SJCRH30 (cell line): ENCODE results near the gene ZKSCAN3. TPM values are rescaled to one million over a fixed set of nuclear protein-coding genes. Genes with fewer than 3 reads are reported as not detected.
"Not testable (repeated sequence)": the region's sequence is repeated elsewhere in the genome, so short reads cannot be mapped to it uniquely, and the experiment has no call there.

ENCODE experiments used
- DNase-seq, 2 experiments: peaks; one replicate each; pipeline ENCODE4 v3.0.0-alpha.2; 2015 to 2020
- H3K27ac ChIP-seq: fragments of 250-450 bp; sonication (Bioruptor Pico); 2 replicates; pipeline ENCODE4 v1.5.1; 2020; ENCODE audit warnings: mild to moderate bottlenecking, moderate library complexity
- H3K27me3 ChIP-seq: fragments of 250-450 bp; sonication (Bioruptor Pico); 2 replicates; pipeline ENCODE4 v1.5.1; 2020; ENCODE audit warnings: mild to moderate bottlenecking, moderate library complexity
- H3K36me3 ChIP-seq: fragments of 250-450 bp; sonication (Bioruptor Pico); 2 replicates; pipeline ENCODE4 v1.5.1; 2020; ENCODE audit warnings: mild to moderate bottlenecking, moderate library complexity
- H3K4me1 ChIP-seq: fragments of 250-450 bp; sonication (Bioruptor Pico); 2 replicates; pipeline ENCODE4 v1.5.1; 2020; ENCODE audit warnings: mild to moderate bottlenecking, moderate library complexity
- H3K4me3 ChIP-seq: fragments of 250-450 bp; sonication (Bioruptor Pico); 2 replicates; pipeline ENCODE4 v1.5.1; 2020; ENCODE audit warnings: mild to moderate bottlenecking, moderate library complexity
- H3K9me3 ChIP-seq: fragments of 250-450 bp; sonication (Bioruptor Pico); replicated peaks from 2 replicates; pipeline ENCODE4 v1.5.1; 2020; ENCODE audit warnings: mild to moderate bottlenecking, moderate library complexity
- total RNA-seq: library from RNA; depleted of rRNA; stranded (reverse); fragments of >200 nt; shearing (Covaris generic); gene quantifications from 2 replicates; pipeline ENCODE4 v1.2.3, GENCODE V29; 2014

ZKSCAN3 gene
- total RNA-seq, 1 experiment from 2014 or later: 4.6 TPM

DNA sequence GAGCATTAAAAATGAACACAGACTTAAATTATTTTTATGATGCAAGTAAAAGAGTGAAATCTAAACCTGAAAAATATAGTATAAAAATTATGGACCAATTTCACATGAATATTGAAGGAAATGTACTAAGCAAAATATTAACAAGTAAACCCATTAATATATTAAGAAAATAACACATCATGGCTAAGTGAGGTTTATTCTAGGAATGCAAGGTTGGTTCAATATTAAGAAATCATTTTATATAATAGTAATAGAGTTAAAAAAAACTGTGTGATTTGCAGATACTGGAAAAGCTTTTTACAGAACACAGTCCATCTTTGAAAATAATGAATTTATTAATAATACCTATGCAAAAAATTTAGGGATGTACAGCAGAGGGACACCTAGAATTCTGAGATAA, 28.9 kb downstream of the ZKSCAN3 start:
- no peak for DNase-seq
- Histone ChIP-seq H3K27me3 (no peaks in the 10 kb centered on the region; the same call in 1 of the 2 replicates), H3K4me1 (no peaks in the 10 kb centered on the region), H3K9me3 (no peaks in the 10 kb centered on the region; the same call in 1 of the 2 replicates), H3K27ac (no peak overlapping the region), H3K36me3 (peaks cover 48% of the 10 kb centered on the region), H3K4me3 (no peak overlapping the region)

- Histone ChIP-seq H3K27ac (no peak overlapping the region), H3K4me3 (no peak overlapping the region), H3K9me3 (no peaks in the 10 kb centered on the region; the same call in 1 of the 2 replicates), H3K4me1 (no peaks in the 10 kb centered on the region), H3K27me3 (no peaks in the 10 kb centered on the region; the same call in 1 of the 2 replicates), H3K36me3 (peaks cover 52% of the 10 kb centered on the region)
- DNase-seq: no peak
Measured at GRCh38 chr6:28380381-28380780, 30.6 kb downstream of the ZKSCAN3 start.

GRCh38 chr6:28383235-28384142, 33.7 kb downstream of the ZKSCAN3 start:
- H3K4me3 ChIP-seq: no peak overlapping the region
- no peak for DNase-seq
- H3K27ac ChIP-seq: no peak overlapping the region
- H3K9me3 ChIP-seq: no peaks in the 10 kb centered on the region; the same call in 1 of the 2 replicates
- no peaks in the 10 kb centered on the region; the same call in 1 of the 2 replicates for H3K27me3 ChIP-seq
- peaks cover 61% of the 10 kb centered on the region for H3K36me3 ChIP-seq
- H3K4me1 ChIP-seq: no peaks in the 10 kb centered on the region

GRCh38 chr6:28384143-28384533, 34.4 kb downstream of the ZKSCAN3 start:
- DNase-seq: no peak
- Histone ChIP-seq H3K27ac (no peak overlapping the region), H3K4me3 (no peak overlapping the region), H3K4me1 (no peaks in the 10 kb centered on the region), H3K27me3 (no peaks in the 10 kb centered on the region), H3K36me3 (peaks cover 61% of the 10 kb centered on the region), H3K9me3 (no peaks in the 10 kb centered on the region)

DNA sequence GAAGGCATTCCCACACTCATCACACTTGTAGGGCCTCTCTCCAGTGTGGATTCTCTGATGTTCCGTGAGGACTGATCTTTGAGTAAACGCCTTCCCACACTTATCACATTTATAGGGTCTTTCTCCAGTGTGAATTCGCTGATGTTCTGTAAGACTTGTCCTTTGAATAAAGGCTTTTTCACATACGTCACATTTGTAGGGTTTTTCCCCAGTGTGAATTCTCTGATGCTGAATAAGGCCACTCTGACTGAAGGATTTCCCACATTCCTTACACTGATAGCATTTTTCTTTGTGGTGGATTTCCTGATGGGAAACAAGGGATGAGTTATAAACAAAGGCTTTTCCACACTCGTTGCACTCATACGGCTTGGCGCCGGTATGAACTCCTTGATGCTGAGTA, 40.9 kb downstream of the ZKSCAN3 start:
- Histone ChIP-seq H3K9me3 (no peaks in the 10 kb centered on the region), H3K27me3 (no peaks in the 10 kb centered on the region), H3K27ac (no peak overlapping the region), H3K4me3 (no peak overlapping the region), H3K36me3 (peaks cover 72% of the 10 kb centered on the region), H3K4me1 (no peaks in the 10 kb centered on the region)
- no peak for DNase-seq

GRCh38 chr6:28393912-28394662, 44.3 kb downstream of the ZKSCAN3 start:
- no peak overlapping the region for H3K4me3 ChIP-seq
- no peak overlapping the region for H3K27ac ChIP-seq
- no peak for DNase-seq
- H3K27me3 ChIP-seq: no peaks in the 10 kb centered on the region
- H3K9me3 ChIP-seq: no peaks in the 10 kb centered on the region
- H3K4me1 ChIP-seq: no peaks in the 10 kb centered on the region
- H3K36me3 ChIP-seq: peaks cover 59% of the 10 kb centered on the region

GRCh38 chr6:28395918-28396317, 46.2 kb downstream of the ZKSCAN3 start:
- Histone ChIP-seq H3K9me3 (no peaks in the 10 kb centered on the region), H3K27me3 (no peaks in the 10 kb centered on the region), H3K4me1 (peaks cover 4% of the 10 kb centered on the region), H3K4me3 (no peak overlapping the region), H3K36me3 (peaks cover 43% of the 10 kb centered on the region), H3K27ac (no peak overlapping the region)
- DNase-seq: no peak

- H3K27ac ChIP-seq: peak within 1 kb of the TSS; percentile 70
- peak; percentile 88 to 93 for DNase-seq
Measured at GRCh38 chr6:28399350-28400121, 49.8 kb downstream of the ZKSCAN3 start, which contains the start of gene ZSCAN12. Gene ZSCAN12, minus strand, starts transcription at chr6:28399747. Its CDS starts 1,342 bp downstream, at chr6:28398405.

DNA sequence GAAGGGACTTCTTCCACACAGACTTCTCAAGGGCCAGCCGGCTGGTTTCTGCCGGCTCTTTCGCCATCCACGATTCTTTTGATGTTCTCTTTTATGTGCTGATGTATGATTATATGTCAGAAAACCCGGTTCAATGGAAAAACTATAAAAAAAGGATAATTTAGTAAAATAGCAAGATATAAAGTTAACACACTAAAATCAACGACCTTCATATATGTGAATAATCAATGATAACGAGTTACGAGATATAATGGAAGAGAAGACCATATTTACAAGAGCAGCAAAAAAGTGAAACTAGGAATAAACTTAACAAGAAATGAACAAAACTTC, 50.3 kb downstream of the ZKSCAN3 start:
- Histone ChIP-seq H3K27ac (peak overlapping the region; percentile 70), H3K27me3 (no peaks in the 10 kb centered on the region), H3K4me3 (peak overlapping the region; percentile 82), H3K36me3 (peaks cover 15% of the 10 kb centered on the region), H3K4me1 (peaks cover 4% of the 10 kb centered on the region), H3K9me3 (no peaks in the 10 kb centered on the region)
- no peak for DNase-seq

More at GRCh38 chr6:28399350-28400121, 49.8 kb downstream of the ZKSCAN3 start, which contains the start of gene ZSCAN12:
- peaks cover 15% of the 10 kb centered on the region for H3K36me3 ChIP-seq
- H3K4me1 ChIP-seq: peaks cover 4% of the 10 kb centered on the region
- no peaks in the 10 kb centered on the region for H3K27me3 ChIP-seq
- no peaks in the 10 kb centered on the region for H3K9me3 ChIP-seq
- peak within 1 kb of the TSS; percentile 82 for H3K4me3 ChIP-seq

- Histone ChIP-seq H3K36me3 (peaks cover 8% of the 10 kb centered on the region), H3K27ac (no peak overlapping the region), H3K4me1 (peaks cover 4% of the 10 kb centered on the region), H3K9me3 (no peaks in the 10 kb centered on the region), H3K4me3 (no peak overlapping the region), H3K27me3 (no peaks in the 10 kb centered on the region)
- no peak for DNase-seq
Measured at GRCh38 chr6:28401172-28401571, 51.4 kb downstream of the ZKSCAN3 start.

DNA sequence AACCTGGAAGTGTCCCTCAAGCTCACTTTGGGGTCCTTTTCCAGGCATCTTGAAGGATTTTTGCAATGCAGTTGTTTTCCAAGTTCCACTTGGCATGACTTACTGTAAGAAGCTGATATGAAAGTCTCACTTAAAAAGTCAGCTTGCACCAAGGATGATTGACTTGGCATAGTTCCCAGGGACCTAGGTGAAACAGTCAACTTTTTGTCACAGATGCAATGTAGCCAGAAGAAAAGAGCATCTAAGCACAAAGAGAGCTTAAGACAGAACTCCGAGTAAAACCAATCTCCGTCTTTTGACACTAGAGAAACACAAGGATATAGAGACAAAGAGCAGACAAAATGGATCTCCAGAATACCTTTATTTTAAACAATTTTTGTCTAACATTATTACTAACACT, 52.5 kb downstream of the ZKSCAN3 start:
- H3K4me1 ChIP-seq: peaks cover 4% of the 10 kb centered on the region
- no peak overlapping the region for H3K27ac ChIP-seq
- H3K27me3 ChIP-seq: no peaks in the 10 kb centered on the region
- no peak for DNase-seq
- H3K9me3 ChIP-seq: no peaks in the 10 kb centered on the region
- no peak overlapping the region for H3K4me3 ChIP-seq
- no peaks in the 10 kb centered on the region for H3K36me3 ChIP-seq

DNA sequence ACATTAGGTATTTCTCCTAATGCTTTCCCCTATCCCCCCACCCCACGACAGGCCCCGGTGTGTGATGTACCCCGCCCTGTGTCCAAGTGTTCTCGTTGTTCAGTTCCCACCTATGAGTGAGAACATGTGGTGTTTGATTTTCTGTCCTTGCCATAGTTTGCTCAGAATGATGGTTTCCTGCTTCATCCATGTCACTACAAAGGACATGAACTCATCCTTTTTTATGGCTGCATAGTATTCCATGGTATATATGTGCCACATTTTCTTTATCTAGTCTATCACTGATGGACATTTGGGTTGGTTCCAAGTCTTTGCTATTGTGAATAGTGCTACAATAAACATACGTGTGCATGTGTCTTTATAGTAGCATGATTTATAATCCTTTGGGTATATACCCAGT, 54.2 kb downstream of the ZKSCAN3 start:
- not testable (repeated sequence) for H3K9me3 ChIP-seq, H3K27me3 ChIP-seq, DNase-seq, H3K4me3 ChIP-seq, H3K36me3 ChIP-seq, H3K27ac ChIP-seq, H3K4me1 ChIP-seq

- H3K36me3 ChIP-seq: no peaks in the 10 kb centered on the region
- no peaks in the 10 kb centered on the region for H3K27me3 ChIP-seq
- no peaks in the 10 kb centered on the region for H3K9me3 ChIP-seq
- no peaks in the 10 kb centered on the region for H3K4me1 ChIP-seq
- H3K27ac ChIP-seq: no peak overlapping the region
- H3K4me3 ChIP-seq: no peak overlapping the region
- DNase-seq: no peak
Measured at GRCh38 chr6:28407401-28407800, 57.7 kb downstream of the ZKSCAN3 start.

DNA sequence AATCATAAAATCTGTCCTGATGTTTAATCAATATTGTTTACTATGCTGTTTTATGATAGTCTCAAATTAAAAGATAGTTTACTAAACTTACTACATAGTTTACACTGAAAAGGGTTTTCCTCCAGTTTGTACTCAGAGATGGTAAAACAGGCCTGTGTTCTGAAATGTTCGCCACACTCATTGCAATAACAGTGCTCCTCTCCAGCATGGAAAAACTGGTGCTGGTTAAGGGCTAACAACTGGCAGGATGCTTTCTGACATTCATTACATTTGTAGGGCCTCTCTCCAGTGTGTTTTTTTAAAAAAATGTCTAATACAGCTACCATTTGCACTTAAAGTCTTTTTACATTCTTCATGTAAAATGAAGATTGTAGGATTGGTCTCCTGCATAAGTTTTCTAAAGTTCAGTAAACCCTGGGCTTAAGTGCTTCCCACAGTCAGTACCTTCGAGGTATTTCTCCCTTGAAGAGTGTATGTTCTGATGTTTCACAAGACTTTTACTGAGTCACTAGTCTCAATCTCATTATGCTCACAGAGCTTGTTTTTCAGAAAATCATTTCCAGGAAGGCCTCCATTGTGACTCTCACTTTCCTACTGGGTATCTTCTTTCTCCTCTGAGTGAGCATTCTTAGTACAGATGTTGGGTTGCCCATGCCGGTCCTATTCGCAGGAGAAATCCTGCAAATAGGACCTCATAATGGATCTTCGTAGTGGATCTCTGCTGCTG, 58.5 kb downstream of the ZKSCAN3 start:
- Histone ChIP-seq H3K9me3 (no peaks in the 10 kb centered on the region), H3K27me3 (no peaks in the 10 kb centered on the region), H3K27ac (no peak overlapping the region), H3K36me3 (no peaks in the 10 kb centered on the region), H3K4me3 (no peak overlapping the region), H3K4me1 (no peaks in the 10 kb centered on the region)
- no peak for DNase-seq
